Thoracic aorta (tissue), 2 donors: ENCODE results near the gene TEKT5. TPM values are rescaled to one million over a fixed set of nuclear protein-coding genes. Genes with fewer than 3 reads are reported as not detected.

Experiments
- ATAC-seq: fragments of 150-250 bp; one replicate; pipeline ENCODE4 v1.8.0; 2017; ENCODE audit warnings: low read depth; ENCODE audit not compliant: insufficient number of reproducible peaks, low FRiP score
- DNase-seq: peaks from one replicate; pipeline ENCODE4 v3.0.0-alpha.2; 2020; ENCODE audit warnings: low spot score
- H3K27ac ChIP-seq, 2 donors: fragments of 200-600 bp; sonication (generic); 1 replicate in 1 of 2; 2 replicates in 1 of 2; pipeline ENCODE4 v1.5.1; 2016; ENCODE audit warnings: mild to moderate bottlenecking in 2 of 2, moderate library complexity in 2 of 2
- H3K27me3 ChIP-seq: fragments of 200-600 bp; sonication (generic); replicated peaks from 2 replicates; pipeline ENCODE4 v1.6.0; 2016; ENCODE audit warnings: mild to moderate bottlenecking; ENCODE audit not compliant: insufficient read depth
- H3K36me3 ChIP-seq: fragments of 200-600 bp; sonication (generic); one replicate; pipeline ENCODE4 v1.5.1; 2016
- H3K4me1 ChIP-seq, 2 donors: fragments of 200-600 bp; sonication (generic); 1 replicate in 1 of 2; 2 replicates in 1 of 2; pipeline versions ENCODE4 v1.5.1 to v1.6.0; 2016; ENCODE audit warnings: low read depth in 2 of 2, mild to moderate bottlenecking in 1 of 2; ENCODE audit not compliant: control insufficient read depth in 1 of 2
- H3K4me3 ChIP-seq: fragments of 200-600 bp; sonication (generic); 2 replicates; pipeline ENCODE4 v1.5.1; 2016; ENCODE audit warnings: mild to moderate bottlenecking
- H3K9me3 ChIP-seq: fragments of 200-600 bp; sonication (generic); 2 replicates; pipeline ENCODE4 v1.5.1; 2016
- total RNA-seq, 2 donors: library from RNA; depleted of rRNA; stranded (reverse); fragments of >200 nt; gene quantifications; one replicate each; pipeline versions ENCODE4 v1.1.0 to v1.2.3, GENCODE V29; 2016
- TF ChIP-seq, protein P1 (sequence below): fragments of 200-600 bp; sonication (generic); IDR thresholded peaks from one replicate; pipeline ENCODE4 v1.5.1; 2019; ENCODE audit warnings: antibody characterized with exemption

TEKT5 gene
- total RNA-seq, 2 donors from 2014 or later, result not detected

DNA sequence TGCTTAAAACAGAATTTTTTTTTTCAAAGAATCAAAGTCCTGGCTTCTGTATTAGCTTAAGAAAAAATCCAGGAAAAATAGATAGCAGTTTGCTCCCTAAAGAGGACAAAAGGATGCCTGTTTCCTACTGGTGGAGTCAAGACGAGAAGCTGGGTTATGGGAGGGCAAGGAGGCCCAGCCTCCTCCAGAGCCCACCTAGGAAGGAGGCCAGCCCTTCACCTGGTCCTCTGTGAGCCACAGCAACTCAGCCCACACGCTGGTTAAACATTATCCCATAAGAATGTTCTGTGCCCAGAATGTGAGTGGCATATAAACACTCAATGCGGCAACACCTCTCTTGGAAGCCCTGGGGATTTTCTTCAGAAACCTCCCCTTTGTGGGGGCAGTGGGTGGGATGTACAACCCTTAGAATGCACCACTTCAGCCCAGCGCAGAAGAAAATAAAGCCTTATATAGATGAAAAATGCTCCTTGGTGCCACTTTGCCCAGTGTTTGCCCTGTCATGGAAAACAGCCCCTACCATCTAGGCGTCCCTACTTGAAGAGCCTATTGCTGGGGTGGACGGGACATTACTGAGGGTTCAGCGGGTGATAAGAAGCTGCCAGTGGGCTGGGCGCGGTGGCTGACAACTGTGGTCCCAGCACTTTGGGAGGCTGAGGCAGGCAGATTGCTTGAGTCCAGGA is 48.0 kb downstream of the TEKT5 start:
- H3K27ac ChIP-seq, result no peak overlapping the region
- H3K36me3 ChIP-seq, result no peaks in the 10 kb centered on the region
- TF ChIP-seq, protein P1, sequence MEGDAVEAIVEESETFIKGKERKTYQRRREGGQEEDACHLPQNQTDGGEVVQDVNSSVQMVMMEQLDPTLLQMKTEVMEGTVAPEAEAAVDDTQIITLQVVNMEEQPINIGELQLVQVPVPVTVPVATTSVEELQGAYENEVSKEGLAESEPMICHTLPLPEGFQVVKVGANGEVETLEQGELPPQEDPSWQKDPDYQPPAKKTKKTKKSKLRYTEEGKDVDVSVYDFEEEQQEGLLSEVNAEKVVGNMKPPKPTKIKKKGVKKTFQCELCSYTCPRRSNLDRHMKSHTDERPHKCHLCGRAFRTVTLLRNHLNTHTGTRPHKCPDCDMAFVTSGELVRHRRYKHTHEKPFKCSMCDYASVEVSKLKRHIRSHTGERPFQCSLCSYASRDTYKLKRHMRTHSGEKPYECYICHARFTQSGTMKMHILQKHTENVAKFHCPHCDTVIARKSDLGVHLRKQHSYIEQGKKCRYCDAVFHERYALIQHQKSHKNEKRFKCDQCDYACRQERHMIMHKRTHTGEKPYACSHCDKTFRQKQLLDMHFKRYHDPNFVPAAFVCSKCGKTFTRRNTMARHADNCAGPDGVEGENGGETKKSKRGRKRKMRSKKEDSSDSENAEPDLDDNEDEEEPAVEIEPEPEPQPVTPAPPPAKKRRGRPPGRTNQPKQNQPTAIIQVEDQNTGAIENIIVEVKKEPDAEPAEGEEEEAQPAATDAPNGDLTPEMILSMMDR, result no peak
- ATAC-seq (no peak), DNase-seq (no peak)
- no peaks in the 10 kb centered on the region for H3K27me3 ChIP-seq
- H3K9me3 ChIP-seq, result no peaks in the 10 kb centered on the region
- H3K4me1 ChIP-seq, result no peaks in the 10 kb centered on the region
- H3K4me3 ChIP-seq, result no peak overlapping the region

DNA sequence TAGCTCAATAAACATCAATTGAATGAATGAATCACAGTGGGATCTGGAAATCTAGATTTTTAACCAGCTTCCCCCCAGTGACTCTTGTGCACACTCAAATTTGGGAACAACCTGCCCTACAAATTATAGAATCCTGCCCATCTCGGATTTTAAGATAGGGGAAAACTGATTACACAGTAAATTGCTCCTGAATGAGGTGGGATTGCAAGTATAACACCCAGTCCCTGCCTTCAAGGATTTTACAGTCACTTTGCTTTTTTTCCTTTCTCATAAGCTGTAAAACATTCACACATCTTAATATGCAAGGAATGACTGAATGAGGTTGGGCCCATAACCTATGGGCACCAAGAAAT is 48.5 kb downstream of the TEKT5 start:
- DNase-seq, result no peak
- H3K36me3 ChIP-seq, result no peaks in the 10 kb centered on the region
- H3K4me3 ChIP-seq, result no peak overlapping the region
- no peaks in the 10 kb centered on the region for H3K9me3 ChIP-seq
- H3K4me1 ChIP-seq, result no peaks in the 10 kb centered on the region
- no peaks in the 10 kb centered on the region for H3K27me3 ChIP-seq
- TF ChIP-seq, protein P1, result no peak
- no peak for ATAC-seq
- H3K27ac ChIP-seq, result no peak overlapping the region

DNA sequence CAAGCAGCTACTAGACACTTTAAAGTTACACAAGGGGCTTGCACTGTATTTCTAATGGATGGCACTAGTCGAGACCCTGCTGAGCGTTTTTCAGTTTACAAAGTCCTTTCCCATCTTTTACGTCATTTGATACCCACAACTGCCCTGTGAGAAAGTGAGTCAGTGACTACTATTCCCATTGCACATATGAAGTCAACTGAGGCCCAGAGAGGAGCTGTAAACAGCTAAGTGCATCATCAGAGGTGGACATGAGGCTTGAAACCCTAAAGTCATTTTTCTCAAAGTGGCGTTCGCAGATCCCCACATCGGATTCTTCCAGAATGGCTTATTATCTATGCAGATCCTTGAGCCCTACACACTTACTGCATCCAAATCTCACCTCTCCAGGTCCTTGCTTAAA is 50.6 kb downstream of the TEKT5 start:
- Histone ChIP-seq H3K9me3 (no peaks in the 10 kb centered on the region), H3K36me3 (no peaks in the 10 kb centered on the region), H3K4me3 (no peak overlapping the region), H3K4me1 (no peaks in the 10 kb centered on the region), H3K27me3 (no peaks in the 10 kb centered on the region), H3K27ac (no peak overlapping the region)
- TF ChIP-seq, protein P1, result no peak
- ATAC-seq (no peak), DNase-seq (no peak)

DNA sequence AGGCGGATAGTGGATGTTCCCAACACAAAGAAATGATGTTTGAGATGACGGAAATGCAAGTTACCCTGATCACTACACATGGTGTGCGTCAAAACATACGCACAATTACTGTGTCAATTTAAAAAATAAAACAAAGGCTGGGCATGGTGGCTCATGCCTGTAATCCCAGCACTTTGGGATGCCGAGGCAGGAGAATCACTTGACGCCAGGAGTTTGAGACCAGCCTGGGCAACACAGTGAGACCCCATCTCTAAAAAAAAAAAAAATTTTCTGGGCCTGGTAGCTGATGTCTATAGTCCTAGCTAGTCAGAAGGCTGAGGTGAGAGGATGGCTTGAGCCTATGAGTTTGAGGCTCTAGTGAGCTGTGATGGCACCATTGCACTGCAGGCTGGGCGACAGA is 51.8 kb downstream of the TEKT5 start:
- Histone ChIP-seq H3K36me3 (no peaks in the 10 kb centered on the region), H3K4me1 (no peaks in the 10 kb centered on the region), H3K9me3 (no peaks in the 10 kb centered on the region), H3K4me3 (no peak overlapping the region), H3K27me3 (no peaks in the 10 kb centered on the region), H3K27ac (no peak overlapping the region)
- TF ChIP-seq, protein P1, result no peak
- no peak for DNase-seq
- ATAC-seq, result no peak

DNA sequence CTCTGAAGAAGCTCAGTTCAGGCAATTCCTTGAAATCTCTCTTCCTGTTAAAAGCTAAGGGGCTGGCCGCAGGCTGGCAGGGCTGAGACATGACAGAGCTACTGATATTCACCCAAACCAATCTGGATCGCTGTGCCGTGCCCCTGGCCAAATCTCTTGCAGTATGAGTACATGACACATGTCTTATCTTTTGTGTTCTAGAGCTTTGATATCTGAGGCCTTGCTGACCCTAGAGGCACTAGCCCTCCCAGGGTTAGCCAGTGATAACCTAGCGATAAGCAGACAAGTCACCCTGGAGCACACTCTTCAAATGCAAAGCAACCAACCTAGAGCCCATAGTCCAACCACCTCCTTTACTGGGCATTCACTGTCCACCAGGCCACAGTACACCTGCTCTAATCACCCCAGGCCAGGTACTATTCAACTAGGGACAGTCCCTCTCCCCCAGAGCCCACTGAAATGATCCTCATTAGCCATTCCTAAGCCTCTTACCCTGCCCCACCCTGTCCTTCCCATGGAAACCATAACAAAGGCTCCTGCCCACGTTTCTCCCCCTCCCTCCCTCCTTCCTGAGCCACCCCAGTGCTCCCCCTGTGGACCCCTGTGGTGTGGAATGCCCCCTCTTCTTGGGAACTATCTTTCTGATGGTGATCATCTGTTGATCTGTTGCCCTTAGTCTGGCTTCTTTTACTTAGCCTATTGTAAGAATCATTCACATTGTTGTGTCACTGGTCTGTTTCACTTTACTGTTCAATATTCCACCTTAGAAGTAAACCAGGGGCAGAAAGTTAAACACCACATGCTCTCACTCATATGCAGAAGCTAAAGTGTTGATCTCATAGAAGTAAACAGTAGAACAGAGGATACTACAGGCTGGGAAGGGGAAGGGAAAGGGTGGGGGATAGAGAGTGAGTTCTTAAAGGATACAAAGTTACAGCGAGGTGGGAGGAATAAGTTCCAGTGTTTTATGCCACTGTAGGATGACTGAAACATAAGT is 52.5 kb downstream of the TEKT5 start:
- Histone ChIP-seq H3K27me3 (no peaks in the 10 kb centered on the region), H3K36me3 (no peaks in the 10 kb centered on the region), H3K27ac (no peak overlapping the region), H3K4me1 (no peaks in the 10 kb centered on the region), H3K4me3 (no peak overlapping the region), H3K9me3 (no peaks in the 10 kb centered on the region)
- no peak for ATAC-seq
- no peak for DNase-seq
- TF ChIP-seq, protein P1, result no peak
